HG03108 (cell line): Measurements from ENCODE around the gene SMAD5.

ENCODE experiments used
- ATAC-seq: cut with Tn5 transposase; IDR thresholded peaks from one replicate; pipeline ENCODE4 v1.9.1; 2021; ENCODE audit warnings: moderate library complexity; ENCODE audit not compliant: unreplicated experiment

Gene SMAD5

DNA sequence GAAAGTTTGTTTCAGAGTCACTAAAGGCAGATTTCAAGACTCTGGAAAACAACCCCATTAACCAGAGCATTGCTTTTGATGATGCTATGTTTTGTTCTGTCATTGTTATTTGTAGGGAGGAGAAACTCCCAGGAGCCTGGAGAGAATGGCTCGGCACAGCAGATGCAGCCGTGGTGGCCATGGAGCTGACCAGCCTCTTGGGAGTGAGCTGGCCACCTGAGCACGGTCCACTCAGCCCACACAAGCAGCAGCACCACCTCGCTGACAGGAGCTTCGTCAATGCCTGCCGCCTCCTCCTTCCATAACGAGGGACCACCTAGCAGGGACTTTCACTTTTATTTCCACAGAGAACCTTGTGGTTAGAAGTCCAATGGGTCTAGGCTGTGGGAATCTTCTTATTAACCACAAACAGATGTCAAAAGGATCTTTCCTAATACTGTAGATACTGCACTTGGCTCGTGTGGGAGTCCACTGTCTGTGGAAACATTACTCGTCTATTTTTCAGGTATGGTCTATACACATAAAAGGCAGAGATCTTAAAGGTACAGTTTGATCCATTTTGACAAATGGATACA, 81.4 kb downstream of the SMAD5 start:
- ATAC-seq: no peak

DNA sequence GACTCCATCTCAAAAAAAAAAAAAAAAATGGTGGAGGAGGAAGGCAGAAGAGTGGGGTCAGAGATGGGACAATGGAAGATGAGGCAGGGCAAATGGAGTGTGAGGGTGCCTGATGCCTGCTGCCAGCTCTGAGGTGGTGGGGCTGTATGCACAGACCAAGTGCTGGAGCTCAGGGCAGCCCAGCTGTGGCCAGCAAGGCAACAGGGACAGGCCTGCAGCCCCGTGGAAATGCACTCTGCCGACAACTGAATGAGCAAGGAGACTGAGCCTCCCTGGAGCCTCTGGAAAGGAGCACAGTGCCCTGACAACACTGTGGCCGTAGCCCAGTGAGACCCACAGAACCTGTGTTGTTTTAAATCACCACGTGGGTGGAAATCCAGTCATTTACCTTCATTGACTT, 83.2 kb downstream of the SMAD5 start:
- no peak for ATAC-seq

DNA sequence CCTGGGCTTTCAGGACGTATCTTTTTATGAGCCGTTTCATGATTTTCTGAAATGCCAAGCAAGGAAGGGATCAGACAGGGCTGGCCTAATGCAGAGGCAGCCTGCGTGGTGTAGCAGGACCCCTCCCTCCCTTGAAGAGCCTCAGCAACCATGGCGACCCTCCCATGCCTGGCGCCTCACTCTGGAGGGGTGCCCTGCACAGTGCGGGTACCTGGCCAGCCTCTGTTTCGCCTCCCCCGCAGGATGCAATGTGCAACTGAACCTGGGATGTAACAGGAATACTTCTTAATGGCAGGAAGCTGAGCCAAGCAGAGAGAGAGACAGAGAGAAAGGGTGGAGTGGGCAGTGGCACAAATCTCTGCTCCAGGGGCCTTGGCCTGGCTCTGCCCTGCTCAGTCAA, 83.6 kb downstream of the SMAD5 start:
- ATAC-seq: no peak

DNA sequence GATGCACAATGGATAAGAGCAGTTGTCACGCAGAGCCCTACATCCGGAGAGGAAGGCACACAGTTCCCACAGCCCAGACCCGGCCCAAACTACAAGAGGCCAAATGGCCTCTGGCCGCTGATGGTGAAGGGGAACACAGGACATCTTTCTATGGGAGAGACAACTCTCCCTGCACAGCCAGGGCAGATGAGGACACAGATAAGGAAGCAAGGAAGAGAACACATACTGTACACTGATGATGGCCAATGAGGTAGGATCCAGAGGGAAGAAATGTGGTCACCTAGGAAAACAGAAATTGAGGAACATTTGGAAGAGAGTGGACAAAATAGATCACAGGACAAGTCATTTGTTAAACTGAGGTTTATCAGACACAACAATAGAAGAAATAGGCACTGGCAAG, 88.7 kb downstream of the SMAD5 start:
- no peak for ATAC-seq

DNA sequence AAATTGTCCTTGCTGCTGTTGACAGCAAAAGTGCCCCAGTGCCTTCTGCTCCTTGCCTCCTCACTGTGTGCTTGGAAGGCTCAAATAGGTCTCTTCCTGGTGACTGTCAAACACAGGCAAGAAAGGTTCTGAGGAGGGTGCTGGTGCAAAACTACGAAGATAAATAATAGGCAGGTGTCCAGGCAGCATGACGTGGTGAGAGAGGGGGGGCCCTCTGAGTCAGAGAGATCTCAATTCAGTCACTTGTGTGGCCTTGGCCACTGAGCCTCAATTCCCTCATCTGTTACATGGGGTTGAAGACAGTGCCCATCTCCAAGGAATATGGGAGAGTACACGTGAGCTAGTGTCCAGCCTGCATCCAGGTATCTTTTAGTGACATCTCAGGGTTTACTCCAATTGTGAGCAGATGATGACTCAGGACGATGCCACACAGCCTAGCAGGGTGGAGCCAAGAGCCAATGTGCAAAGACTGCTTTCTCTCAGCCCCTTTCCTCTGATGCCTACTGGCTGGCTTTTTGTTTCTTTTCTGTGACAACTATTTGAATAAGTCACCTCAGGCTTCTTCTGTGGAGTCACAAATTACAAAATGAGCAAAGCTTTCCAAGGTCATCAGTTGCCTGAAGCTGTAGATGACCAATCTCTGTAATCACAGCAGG, 90.1 kb downstream of the SMAD5 start:
- no peak for ATAC-seq

DNA sequence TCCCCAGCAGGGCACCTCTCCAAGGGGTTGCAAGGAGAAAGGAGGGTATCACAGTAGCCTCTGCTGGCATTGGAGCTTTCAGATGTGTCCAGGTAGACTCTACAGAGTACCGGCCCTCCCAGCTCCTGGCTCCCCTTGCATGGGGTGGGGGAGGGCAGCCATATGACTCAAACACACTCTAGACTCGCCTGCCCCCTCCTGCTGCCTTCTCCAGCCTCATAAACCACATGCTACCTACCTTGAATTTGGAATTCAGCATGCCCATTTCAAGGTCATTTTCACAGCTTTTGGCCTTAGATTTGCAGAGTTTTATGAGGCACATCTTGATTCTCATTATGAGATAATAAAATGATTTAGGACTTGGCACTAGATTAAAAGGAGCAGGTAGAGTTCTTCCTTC, 93.2 kb downstream of the SMAD5 start:
- ATAC-seq: no peak

DNA sequence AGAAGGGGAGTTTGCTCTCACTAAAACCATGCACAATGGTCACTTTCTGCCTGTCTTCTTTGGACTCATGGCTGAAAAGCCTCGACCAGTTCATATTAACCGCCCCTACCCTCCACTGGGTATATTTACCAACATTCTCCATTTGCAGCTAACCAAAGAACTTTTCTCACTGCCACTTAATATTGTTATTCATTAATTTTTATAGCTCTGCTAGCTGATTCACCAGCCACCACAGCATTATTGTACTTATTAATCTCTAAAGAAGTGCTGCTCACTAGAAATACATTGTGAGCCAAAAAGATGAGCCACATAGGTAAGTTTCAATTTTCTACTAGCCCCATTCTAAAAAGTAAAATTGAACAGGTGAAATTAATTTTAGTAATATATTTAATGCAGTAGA, 93.8 kb downstream of the SMAD5 start:
- no peak for ATAC-seq

DNA sequence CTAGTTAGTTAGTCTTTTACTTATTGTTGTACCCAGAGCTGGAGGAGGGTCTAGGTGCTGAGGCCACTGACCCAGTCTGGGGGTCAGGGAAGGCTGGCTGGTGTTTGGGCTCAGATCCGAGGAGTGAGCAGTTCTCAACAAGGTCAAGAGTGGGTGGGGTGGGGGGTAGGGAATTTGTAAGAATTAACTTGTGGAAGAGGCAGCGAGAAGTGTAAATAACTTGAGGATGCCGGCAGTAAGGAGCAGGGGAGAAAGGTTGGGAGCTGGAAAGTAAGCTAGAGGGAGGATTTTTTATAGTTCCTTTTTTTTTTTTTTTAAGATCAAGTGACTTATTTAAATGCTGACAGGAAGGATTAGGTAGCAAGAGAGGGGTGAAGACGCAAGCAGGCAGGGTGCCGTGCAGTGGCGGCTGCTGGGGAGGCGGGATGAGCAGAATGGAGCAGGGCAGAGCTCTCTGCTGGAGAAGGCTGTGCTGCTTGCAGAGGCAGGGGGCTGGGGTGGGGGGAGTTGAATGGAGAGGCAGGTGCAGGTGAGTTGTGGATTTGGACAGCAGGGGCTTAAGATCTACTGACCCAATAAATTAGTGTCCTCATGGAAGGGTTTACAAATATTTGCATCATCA, 95.6 kb downstream of the SMAD5 start:
- ATAC-seq: no peak

DNA sequence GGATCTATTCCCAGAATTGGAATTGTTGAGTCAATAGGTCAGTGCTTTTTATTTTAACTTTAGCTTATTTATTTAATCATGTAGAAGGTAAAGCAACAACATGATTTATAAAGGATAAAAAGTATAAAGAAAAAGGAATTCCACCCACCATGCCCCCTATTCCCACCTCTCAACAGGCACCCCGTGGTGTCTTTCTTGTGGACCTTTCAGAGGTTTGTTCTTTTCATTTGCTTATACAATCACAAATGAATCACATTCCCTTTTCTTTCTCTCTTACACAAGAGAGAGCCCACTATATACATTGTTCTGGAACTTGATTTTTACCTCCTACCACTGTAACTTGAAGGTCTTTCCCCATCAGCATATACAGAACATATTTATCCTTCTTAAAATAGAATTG, 97.5 kb downstream of the SMAD5 start:
- ATAC-seq: no peak

DNA sequence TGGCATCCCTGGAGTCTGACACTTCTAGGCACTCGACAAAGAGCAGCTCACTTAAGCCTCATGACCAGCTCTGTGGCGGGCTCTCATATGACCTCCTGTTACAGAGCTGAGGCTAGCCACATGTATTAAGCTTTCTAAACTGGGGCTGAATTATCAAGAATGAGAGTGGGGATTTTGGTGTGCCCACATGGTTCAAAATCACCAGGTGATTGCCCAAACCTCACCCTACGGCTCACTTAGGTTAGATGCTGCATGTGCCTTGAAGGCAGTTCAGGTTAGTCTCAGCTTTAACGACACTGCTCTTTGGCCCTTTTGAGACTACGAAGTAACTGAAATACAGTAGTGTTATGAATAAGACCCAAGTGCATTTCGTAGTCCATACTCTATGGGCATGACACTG, 99.7 kb downstream of the SMAD5 start:
- ATAC-seq: peak; percentile 51
